Measurements from ENCODE around the gene THRAP3. TPM values are rescaled to one million over a fixed set of nuclear protein-coding genes. Genes with fewer than 3 reads are reported as not detected.

Gene THRAP3
- total RNA-seq, 4 donors from 2014 or later, result 90.3 to 116 (median 104) TPM

GRCh38 chr1:36279110-36279788 is 55.0 kb downstream of the THRAP3 start:
- DNase-seq (ENCODE audit: extremely low spot score), result no peak
- peak overlapping the region; percentile 38 to 71 (median 62) for H3K27ac ChIP-seq (replicated peaks in 1 of 4)
- no peak overlapping the region for H3K4me3 ChIP-seq
- H3K4me1 ChIP-seq, result peaks cover 39 to 76% (median 66%) of the 10 kb centered on the region in 4 donors
- TF ChIP-seq POLR2AphosphoS5 (IDR thresholded peaks at IDR 0.05), result peak in 1 of 2 donors; percentile 45
- TF ChIP-seq POLR2A (IDR thresholded peaks at IDR 0.05; ENCODE audit: low read depth), result no peak
- H3K36me3 ChIP-seq, result peaks cover 0 to 27% (median 6%) of the 10 kb centered on the region in 4 donors
- 17% methylated on average over 2 of the region's 2 CpGs for WGBS
- H3K27me3 ChIP-seq, result no peaks in the 10 kb centered on the region
- no peaks in the 10 kb centered on the region for H3K9me3 ChIP-seq
- intact Hi-C loops (cut with DNase I), result no loop called here

GRCh38 chr1:36279789-36280296 is 55.6 kb downstream of the THRAP3 start:
- TF ChIP-seq POLR2AphosphoS5 (IDR thresholded peaks at IDR 0.05) (no peak), EP300 (IDR thresholded peaks at IDR 0.05) (no peak), CTCF (IDR thresholded peaks at IDR 0.05) (no peak), POLR2A (IDR thresholded peaks at IDR 0.05; ENCODE audit: low read depth) (no peak)
- Histone ChIP-seq H3K27me3 (no peaks in the 10 kb centered on the region), H3K9me3 (no peaks in the 10 kb centered on the region), H3K4me1 (peaks cover 44 to 82% (median 72%) of the 10 kb centered on the region in 4 donors), H3K36me3 (peaks cover 0 to 28% (median 6%) of the 10 kb centered on the region in 4 donors), H3K27ac (replicated peaks in 1 of 4) (peak overlapping the region; percentile 38 to 71 (median 62)), H3K4me3 (no peak overlapping the region)
- intact Hi-C loops (cut with DNase I), result no loop called here
- WGBS, result 77% methylated on average over 7 of the region's 7 CpGs
- no peak for DNase-seq (ENCODE audit: extremely low spot score)

- H3K9me3 ChIP-seq, result no peaks in the 10 kb centered on the region
- TF ChIP-seq EP300 (IDR thresholded peaks at IDR 0.05) (no peak), POLR2A (IDR thresholded peaks at IDR 0.05; ENCODE audit: low read depth) (no peak), CTCF (IDR thresholded peaks at IDR 0.05) (no peak), POLR2AphosphoS5 (IDR thresholded peaks at IDR 0.05) (no peak)
- no peak for DNase-seq (ENCODE audit: extremely low spot score)
- intact Hi-C loops (cut with DNase I), result no loop called here
- 26% methylated on average over 1 of the region's 1 CpG for WGBS
- no peak overlapping the region for H3K4me3 ChIP-seq
- H3K27me3 ChIP-seq, result no peaks in the 10 kb centered on the region
- peaks cover 43 to 72% (median 72%) of the 10 kb centered on the region in 4 donors for H3K4me1 ChIP-seq
- peak overlapping the region; percentile 55 to 71 (median 64) for H3K27ac ChIP-seq (replicated peaks in 1 of 4)
- H3K36me3 ChIP-seq, result peaks cover 17 to 55% (median 31%) of the 10 kb centered on the region in 4 donors
Observed at GRCh38 chr1:36284061-36284460, 59.8 kb downstream of the THRAP3 start.

- H3K27ac ChIP-seq (replicated peaks in 1 of 4), result peak overlapping the region; percentile 55 to 71 (median 64)
- no peak for DNase-seq (ENCODE audit: extremely low spot score)
- H3K9me3 ChIP-seq, result no peaks in the 10 kb centered on the region
- 50% methylated on average over 1 of the region's 1 CpG for WGBS
- no peak overlapping the region for H3K4me3 ChIP-seq
- H3K4me1 ChIP-seq, result peaks cover 42 to 68% (median 67%) of the 10 kb centered on the region in 4 donors
- H3K36me3 ChIP-seq, result peaks cover 22 to 60% (median 36%) of the 10 kb centered on the region in 4 donors
- intact Hi-C loops (cut with DNase I), result no loop called here
- H3K27me3 ChIP-seq, result no peaks in the 10 kb centered on the region
- no peak for TF ChIP-seq CTCF (IDR thresholded peaks at IDR 0.05)
Observed at GRCh38 chr1:36284517-36284916, 60.3 kb downstream of the THRAP3 start.

GRCh38 chr1:36285443-36286101 is 61.3 kb downstream of the THRAP3 start:
- no peaks in the 10 kb centered on the region for H3K9me3 ChIP-seq
- H3K27me3 ChIP-seq, result no peaks in the 10 kb centered on the region
- H3K4me3 ChIP-seq, result no peak overlapping the region
- 43% methylated on average over 7 of the region's 7 CpGs for WGBS
- H3K27ac ChIP-seq (replicated peaks in 1 of 4), result peak overlapping the region; percentile 55 to 71 (median 64)
- TF ChIP-seq EP300 (IDR thresholded peaks at IDR 0.05) (no peak), POLR2A (IDR thresholded peaks at IDR 0.05; ENCODE audit: low read depth) (no peak), POLR2AphosphoS5 (IDR thresholded peaks at IDR 0.05) (peak; percentile 46 to 62), CTCF (IDR thresholded peaks at IDR 0.05) (peak; percentile 73 to 83 (median 80))
- peaks cover 31 to 71% (median 46%) of the 10 kb centered on the region in 4 donors for H3K36me3 ChIP-seq
- intact Hi-C loops (cut with DNase I), result loop anchor here (5.0 kb wide), 3 partner anchors 58 to 188 kb away; partner anchors contain the start of gene TRAPPC3
- peaks cover 32 to 60% (median 60%) of the 10 kb centered on the region in 4 donors for H3K4me1 ChIP-seq
- DNase-seq (ENCODE audit: extremely low spot score), result no peak

All from esophagus muscularis mucosa (tissue), 4 donors.